ENCODE measurements around the gene SH3PXD2A.
"Not testable (repeated sequence)": the region's sequence is repeated elsewhere in the genome, so short reads cannot be mapped to it uniquely, and the experiment has no call there.

The SH3PXD2A gene

GRCh38 chr10:103764296-103765088, 90.9 kb downstream of the SH3PXD2A start:
- no peak for DNase-seq

GRCh38 chr10:103763374-103764202, 91.8 kb downstream of the SH3PXD2A start:
- in situ Hi-C loops (cut with MboI; ENCODE audit: low pct_unique_long_range_greater_than_20kb, low sequenced_read_pairs): no loop called here
- peak; percentile 87 for DNase-seq

More at GRCh38 chr10:103764296-103765088, 90.9 kb downstream of the SH3PXD2A start:
- in situ Hi-C loops (cut with MboI; ENCODE audit: low pct_unique_long_range_greater_than_20kb, low sequenced_read_pairs): no loop called here

- DNase-seq: no peak
- in situ Hi-C loops (cut with MboI; ENCODE audit: low pct_unique_long_range_greater_than_20kb, low sequenced_read_pairs): no loop called here
Observed at GRCh38 chr10:103762916-103763315, 92.5 kb downstream of the SH3PXD2A start.

DNA sequence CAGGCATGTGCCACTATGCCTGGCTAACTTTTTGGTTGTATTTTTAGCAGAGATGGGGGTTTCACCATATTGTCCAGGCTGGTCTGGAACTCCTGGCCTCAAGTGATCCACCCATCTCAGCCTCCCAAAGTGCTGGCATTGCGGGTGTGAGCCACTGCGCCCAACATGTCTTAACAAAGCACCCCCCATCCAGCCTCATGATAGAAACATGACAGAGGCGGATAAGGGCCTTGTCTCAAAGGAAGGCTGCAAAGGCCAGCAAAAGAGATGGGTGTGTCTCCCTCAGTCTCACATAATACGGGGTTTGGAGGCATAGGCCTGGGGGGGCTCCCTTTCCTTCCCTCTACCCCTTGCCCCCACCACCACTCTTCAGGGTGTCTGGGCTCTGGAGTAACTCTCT, 93.2 kb downstream of the SH3PXD2A start:
- in situ Hi-C loops (cut with MboI; ENCODE audit: low pct_unique_long_range_greater_than_20kb, low sequenced_read_pairs): no loop called here
- no peak for DNase-seq

DNA sequence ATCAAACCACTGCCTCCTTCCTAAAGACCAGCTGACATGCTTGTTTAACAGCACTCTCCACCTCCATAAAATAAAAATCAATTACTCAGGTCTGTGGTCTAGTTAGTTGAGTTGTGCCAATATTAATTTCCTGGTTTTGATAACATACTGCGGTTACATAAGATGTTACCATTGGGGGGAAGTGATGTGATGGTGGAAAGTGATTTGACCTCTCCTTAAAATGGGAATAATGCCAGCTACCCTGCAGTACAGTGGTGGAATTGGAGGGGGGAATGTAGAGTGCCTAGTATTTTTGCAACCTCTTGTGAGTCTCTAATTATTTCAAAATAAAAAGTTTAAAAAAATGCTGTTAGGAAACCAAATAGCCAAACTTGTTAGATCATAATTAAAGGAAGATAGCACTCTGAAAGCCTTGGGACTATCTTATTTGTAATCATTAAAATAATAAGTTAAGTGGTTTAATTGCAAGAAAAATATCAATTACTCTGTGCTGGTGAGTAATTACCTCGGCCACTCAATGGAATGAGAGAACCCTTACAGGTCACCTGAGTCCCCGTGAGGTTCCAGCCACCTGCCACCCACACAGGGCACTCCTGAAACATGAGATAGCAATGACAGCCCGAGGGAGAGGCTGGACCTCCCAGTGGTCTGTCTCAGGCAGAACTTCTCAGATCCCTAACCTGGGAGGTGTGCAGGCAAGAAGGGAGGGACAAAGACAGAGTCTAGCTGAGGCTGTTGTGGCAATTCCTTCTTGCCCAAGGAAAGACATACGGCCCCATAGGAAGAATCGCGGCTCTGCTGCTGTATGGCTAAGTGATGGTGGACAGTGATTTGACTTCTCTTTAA, 94.1 kb downstream of the SH3PXD2A start:
- DNase-seq: no peak
- in situ Hi-C loops (cut with MboI; ENCODE audit: low pct_unique_long_range_greater_than_20kb, low sequenced_read_pairs): no loop called here

DNA sequence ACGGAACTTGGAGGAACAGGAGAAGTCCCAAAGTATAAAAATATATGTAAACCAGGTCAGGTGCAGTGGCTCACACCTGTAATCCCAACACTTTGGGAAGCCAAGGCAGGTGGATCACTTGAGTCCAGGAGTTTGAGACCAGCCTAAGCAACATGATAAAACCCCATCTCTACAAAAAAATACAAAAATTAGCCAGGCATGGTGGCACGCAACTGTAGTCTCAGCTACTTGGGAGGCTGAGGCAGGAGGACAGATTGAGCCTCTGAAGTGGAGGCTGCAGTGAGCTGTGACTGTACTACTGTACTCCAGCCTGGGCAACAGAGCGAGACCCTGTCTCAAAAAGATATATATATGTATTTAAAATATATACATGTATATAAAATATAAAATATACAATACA, 95.1 kb downstream of the SH3PXD2A start:
- in situ Hi-C loops (cut with MboI; ENCODE audit: low pct_unique_long_range_greater_than_20kb, low sequenced_read_pairs); DNase-seq: not testable (repeated sequence)

GRCh38 chr10:103759100-103759781, 96.1 kb downstream of the SH3PXD2A start:
- in situ Hi-C loops (cut with MboI; ENCODE audit: low pct_unique_long_range_greater_than_20kb, low sequenced_read_pairs): no loop called here
- DNase-seq: peak; percentile 87

DNA sequence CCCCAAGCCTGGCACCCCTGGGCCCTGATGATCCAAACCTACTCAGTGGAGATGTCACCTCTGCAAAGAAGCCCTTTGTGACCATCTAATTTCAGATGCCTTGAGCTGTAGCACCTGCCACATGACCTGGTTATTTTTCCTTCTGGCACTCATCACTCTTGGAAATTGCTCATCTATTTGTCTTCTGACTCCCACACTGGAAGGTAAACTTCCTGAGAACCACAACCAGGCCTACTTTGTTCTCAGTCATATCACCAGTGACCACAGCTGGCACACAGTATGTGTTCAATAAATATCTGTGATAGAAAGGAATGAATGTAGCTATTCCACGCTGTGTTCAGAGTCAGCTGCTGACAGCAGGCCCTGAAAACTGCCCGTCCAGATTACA, 97.1 kb downstream of the SH3PXD2A start:
- in situ Hi-C loops (cut with MboI; ENCODE audit: low pct_unique_long_range_greater_than_20kb, low sequenced_read_pairs): no loop called here
- DNase-seq: no peak

GRCh38 chr10:103757531-103758293, 97.7 kb downstream of the SH3PXD2A start:
- peak; percentile 95 for DNase-seq
- in situ Hi-C loops (cut with MboI; ENCODE audit: low pct_unique_long_range_greater_than_20kb, low sequenced_read_pairs): no loop called here

GRCh38 chr10:103756277-103756869, 99.0 kb downstream of the SH3PXD2A start:
- DNase-seq: no peak
- in situ Hi-C loops (cut with MboI; ENCODE audit: low pct_unique_long_range_greater_than_20kb, low sequenced_read_pairs): no loop called here

DNA sequence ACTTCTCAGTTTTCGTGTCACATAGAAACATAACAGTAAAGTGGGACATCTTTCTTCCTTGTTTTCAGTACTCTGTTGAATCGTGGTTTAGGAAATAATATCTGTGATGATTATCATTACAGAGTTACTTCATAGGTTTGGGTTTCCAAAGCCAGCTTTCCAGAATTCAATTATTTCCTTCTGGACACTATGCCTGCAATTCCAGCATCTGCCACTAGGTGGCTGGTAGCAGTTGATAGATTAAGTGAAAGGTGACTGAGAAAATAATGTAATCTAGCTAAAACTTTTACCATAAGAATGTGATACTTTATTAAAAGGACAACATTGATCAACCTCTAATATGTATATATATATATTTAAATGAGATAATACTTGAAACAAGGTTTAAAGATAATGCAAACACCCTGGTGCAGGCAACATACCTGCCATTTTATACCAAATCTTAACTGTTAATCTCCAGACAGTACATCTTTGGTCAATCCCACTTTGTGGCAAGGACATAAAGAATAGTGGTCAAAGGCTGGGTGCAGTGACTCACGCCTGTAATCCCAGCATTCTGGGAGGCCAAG, 102.6 kb downstream of the SH3PXD2A start:
- peak; percentile 43 for DNase-seq
- in situ Hi-C loops (cut with MboI; ENCODE audit: low pct_unique_long_range_greater_than_20kb, low sequenced_read_pairs): no loop called here

DNA sequence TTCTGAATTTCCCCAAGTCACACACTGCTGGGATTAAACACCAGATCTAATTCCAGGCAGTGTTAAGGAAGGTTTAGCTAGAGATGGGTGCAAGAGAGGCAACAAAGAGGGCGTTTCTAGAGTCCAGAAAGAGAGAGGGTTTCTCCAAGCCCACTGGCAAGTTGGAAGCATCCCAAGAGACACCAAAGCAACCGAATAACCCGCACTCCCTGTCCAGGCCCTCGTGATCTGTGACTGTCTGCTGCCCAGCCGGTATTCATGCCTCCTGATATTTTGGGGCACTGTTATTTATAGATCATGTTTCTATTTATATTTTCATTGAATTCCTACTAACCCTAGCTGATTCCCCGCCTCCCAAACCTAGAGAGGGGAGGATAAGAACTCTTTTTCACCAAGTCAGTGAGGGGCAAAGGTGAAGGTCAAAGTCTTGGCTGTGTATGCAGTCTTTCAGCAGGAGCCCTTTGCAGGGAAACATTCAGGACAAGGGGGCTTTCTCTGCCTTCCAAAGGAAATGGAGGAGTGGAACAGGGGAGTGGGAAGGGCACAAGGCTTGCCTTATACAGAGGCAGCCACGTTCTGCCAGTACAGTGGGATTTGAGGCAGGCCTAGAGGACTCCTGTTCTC, 103.6 kb downstream of the SH3PXD2A start:
- in situ Hi-C loops (cut with MboI; ENCODE audit: low pct_unique_long_range_greater_than_20kb, low sequenced_read_pairs): no loop called here
- no peak for DNase-seq

DNA sequence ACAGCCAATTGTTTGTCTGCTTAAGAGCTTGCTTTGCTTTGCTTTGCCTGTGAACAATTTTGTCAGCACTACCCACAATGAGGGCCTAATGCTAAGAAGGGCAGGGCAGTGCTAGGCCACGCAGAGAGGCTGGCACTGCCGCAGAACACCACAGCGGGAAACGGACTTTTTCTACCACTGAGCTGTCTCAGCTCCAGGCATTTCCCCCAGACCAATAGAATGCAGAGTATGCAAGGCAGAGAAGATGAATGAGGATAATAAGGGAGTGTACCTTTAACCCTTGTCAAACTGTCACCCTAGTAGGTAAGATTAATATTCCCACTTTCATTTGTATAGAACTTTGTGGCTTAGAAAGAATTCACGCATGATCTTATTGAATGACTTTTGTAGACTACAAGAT, 104.5 kb downstream of the SH3PXD2A start:
- in situ Hi-C loops (cut with MboI; ENCODE audit: low pct_unique_long_range_greater_than_20kb, low sequenced_read_pairs): no loop called here
- DNase-seq: no peak

DNA sequence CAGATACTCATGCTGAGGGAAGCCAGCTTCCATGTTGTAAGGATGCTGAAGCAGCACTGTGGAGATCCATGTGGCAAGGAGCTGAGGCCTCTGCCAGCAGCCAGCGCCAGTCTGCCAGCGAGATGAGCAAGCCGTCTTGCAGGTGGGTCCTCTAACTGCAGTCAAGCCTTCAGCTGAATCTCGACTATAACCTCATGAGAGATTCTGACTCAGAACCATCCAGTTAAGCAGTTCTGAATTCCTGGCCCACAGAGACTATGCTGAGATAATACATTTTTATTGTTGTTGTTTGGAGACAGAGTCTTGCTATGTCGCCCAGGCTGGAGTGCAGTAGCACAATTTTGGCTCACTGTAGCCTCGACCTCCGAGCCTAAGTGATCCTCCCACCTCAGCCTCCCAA, 105.6 kb downstream of the SH3PXD2A start:
- DNase-seq: no peak
- in situ Hi-C loops (cut with MboI; ENCODE audit: low pct_unique_long_range_greater_than_20kb, low sequenced_read_pairs): no loop called here

- in situ Hi-C loops (cut with MboI; ENCODE audit: low pct_unique_long_range_greater_than_20kb, low sequenced_read_pairs): no loop called here
- no peak for DNase-seq
Observed at GRCh38 chr10:103748020-103748419, 107.4 kb downstream of the SH3PXD2A start.

DNA sequence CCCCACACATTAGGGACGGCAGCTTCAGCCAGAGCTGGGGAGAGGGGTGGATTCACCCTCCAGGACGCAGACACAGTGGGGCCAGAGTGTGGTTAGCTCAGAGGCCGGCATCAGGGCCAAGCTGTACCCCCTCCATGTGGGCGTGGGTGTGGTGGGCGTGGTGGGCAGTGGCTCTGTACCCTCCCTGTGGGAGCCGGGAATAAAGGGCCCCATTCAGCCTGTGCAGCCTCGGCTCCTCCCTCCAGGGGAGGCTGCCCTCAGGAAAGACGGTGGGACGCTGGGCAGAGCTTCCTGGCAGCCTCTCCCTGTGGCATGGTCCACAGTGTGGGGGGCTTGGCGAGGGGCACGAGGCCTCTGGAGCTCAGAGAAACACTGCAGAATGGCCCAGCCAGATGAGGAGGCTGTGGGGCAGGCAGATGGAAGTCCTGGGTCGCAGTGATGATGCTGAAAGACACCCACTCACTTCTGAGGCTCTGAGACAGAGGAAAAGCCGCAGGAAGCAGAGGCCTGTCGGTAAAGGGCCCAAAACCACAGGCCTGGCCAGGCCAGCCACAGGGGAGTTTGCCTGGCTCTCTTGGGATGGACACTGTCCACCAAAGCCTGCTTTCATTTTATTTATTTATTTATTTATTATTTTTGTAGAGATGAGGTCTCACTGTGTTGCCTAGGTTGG, 108.0 kb downstream of the SH3PXD2A start:
- in situ Hi-C loops (cut with MboI; ENCODE audit: low pct_unique_long_range_greater_than_20kb, low sequenced_read_pairs): no loop called here
- DNase-seq: no peak

DNA sequence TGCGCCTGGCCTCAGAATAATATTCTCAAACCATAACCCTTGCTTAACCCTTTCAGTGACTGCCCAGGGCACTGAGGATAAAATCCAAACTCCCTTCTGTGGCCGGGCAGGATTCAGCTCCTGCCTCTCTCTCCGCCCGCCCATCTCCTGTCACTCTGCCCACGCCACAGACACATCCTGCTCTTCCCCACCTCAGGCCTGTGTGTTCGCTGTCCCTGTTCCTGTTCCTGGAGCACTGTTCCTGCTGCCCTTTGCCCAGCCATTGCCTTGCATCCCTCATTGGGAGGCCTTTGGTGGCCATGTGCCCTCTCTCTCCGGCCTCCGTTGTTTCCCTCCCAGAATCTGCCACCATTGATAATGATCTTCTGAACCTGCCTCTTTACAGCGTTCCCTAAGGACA, 108.8 kb downstream of the SH3PXD2A start:
- in situ Hi-C loops (cut with MboI; ENCODE audit: low pct_unique_long_range_greater_than_20kb, low sequenced_read_pairs): no loop called here
- DNase-seq: no peak

All from KBM-7 (cell line).